COLO668 (cell line): ENCODE results near the gene PRMT5.

Experiments
- DNase-seq: peaks from one replicate; lab custom pipeline; 2025; ENCODE audit not compliant: unreplicated experiment; lab: John Stamatoyannopoulos, UW

Gene PRMT5

GRCh38 chr14:22898302-22899090 is 30.7 kb downstream of the PRMT5 start:
- DNase-seq = no peak

GRCh38 chr14:22897357-22897756 is 31.8 kb downstream of the PRMT5 start:
- DNase-seq = no peak

- DNase-seq = no peak
These were observed 32.4 kb downstream of the PRMT5 start for GRCh38 chr14:22896760-22897159.

GRCh38 chr14:22896356-22896755 is 32.8 kb downstream of the PRMT5 start:
- DNase-seq = no peak

- DNase-seq = no peak
These were observed 33.8 kb downstream of the PRMT5 start for GRCh38 chr14:22895402-22895801.

GRCh38 chr14:22893706-22894105 is 35.5 kb downstream of the PRMT5 start:
- DNase-seq = no peak

GRCh38 chr14:22892488-22892887 is 36.7 kb downstream of the PRMT5 start:
- no peak for DNase-seq

GRCh38 chr14:22890416-22890815 is 38.8 kb downstream of the PRMT5 start:
- DNase-seq = no peak

GRCh38 chr14:22888662-22889061 is 40.5 kb downstream of the PRMT5 start:
- no peak for DNase-seq

GRCh38 chr14:22887990-22888378 is 41.2 kb downstream of the PRMT5 start:
- no peak for DNase-seq

GRCh38 chr14:22887260-22887989 is 41.8 kb downstream of the PRMT5 start:
- DNase-seq = peak; percentile 67

GRCh38 chr14:22886500-22887259 is 42.5 kb downstream of the PRMT5 start:
- DNase-seq = peak; percentile 90

GRCh38 chr14:22885975-22886374 is 43.2 kb downstream of the PRMT5 start:
- DNase-seq = no peak

GRCh38 chr14:22884738-22885523 is 44.2 kb downstream of the PRMT5 start:
- DNase-seq = peak; percentile 12

GRCh38 chr14:22884076-22884737 is 45.0 kb downstream of the PRMT5 start:
- no peak for DNase-seq

GRCh38 chr14:22883173-22883976 is 45.8 kb downstream of the PRMT5 start, which contains the start of gene REM2:
Gene REM2 (plus strand): TSS chr14:22883222. CDS start chr14:22883288, 66 bp downstream.
- peak; percentile 82 for DNase-seq

- peak; percentile 68 for DNase-seq
These were observed 46.5 kb downstream of the PRMT5 start for GRCh38 chr14:22882529-22883172.

GRCh38 chr14:22882064-22882463 is 47.1 kb downstream of the PRMT5 start:
- no peak for DNase-seq
